ENCODE measurements around the gene DSCAML1.

The DSCAML1 gene

GRCh38 chr11:117662671-117663269 is 134.2 kb downstream of the DSCAML1 start:
- no peak for DNase-seq

GRCh38 chr11:117662255-117662654 is 134.8 kb downstream of the DSCAML1 start:
- no peak for DNase-seq

GRCh38 chr11:117658809-117659208 is 138.2 kb downstream of the DSCAML1 start:
- no peak for DNase-seq

GRCh38 chr11:117657794-117658193 is 139.2 kb downstream of the DSCAML1 start:
- DNase-seq = no peak

DNA sequence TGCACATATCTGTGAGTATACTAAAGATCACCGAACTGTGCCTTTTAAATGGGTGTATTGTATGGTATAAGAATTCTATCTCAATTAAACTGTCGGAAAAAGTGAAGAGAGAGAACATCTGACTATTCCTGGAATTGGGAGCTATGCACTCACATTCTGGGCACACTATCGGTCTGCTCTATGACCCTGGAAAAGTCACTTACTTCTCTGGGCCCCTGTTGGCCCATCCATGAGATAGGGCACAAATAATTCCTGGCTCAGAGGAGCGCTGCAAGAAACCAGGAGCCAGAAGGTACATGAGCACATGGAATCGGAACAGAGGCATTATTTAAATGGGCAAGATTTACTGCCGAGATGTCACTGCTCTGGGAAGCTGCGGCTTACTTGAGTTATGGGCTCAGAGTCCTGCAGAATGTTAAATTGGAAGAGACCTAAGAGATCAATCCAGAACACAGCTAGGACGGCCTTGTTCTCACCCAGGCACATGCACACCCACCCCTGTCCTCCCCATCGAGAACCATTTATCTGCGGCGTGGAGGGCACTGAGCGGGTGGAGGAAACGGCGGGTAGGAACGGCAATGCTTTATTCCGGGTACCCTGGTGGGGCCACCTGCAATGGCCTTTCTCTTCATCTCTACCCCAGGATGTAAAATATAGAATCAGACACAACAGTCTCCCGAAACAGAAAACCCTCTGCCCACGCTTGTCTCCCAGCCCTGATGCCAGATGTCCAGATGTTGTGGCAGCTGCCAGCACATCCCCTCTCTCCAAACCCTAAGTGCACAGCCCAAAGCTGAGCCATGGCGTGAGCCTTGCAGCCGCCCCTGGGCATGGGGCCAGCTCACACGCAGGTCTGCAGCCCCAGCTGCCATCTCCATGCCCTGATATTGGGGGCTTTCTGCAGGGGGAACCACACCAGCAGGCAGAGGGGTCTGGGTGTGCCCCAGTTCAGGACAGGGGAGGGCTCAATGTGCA is 142.4 kb downstream of the DSCAML1 start:
- DNase-seq = no peak

GRCh38 chr11:117652521-117652920 is 144.5 kb downstream of the DSCAML1 start:
- no peak for DNase-seq

DNA sequence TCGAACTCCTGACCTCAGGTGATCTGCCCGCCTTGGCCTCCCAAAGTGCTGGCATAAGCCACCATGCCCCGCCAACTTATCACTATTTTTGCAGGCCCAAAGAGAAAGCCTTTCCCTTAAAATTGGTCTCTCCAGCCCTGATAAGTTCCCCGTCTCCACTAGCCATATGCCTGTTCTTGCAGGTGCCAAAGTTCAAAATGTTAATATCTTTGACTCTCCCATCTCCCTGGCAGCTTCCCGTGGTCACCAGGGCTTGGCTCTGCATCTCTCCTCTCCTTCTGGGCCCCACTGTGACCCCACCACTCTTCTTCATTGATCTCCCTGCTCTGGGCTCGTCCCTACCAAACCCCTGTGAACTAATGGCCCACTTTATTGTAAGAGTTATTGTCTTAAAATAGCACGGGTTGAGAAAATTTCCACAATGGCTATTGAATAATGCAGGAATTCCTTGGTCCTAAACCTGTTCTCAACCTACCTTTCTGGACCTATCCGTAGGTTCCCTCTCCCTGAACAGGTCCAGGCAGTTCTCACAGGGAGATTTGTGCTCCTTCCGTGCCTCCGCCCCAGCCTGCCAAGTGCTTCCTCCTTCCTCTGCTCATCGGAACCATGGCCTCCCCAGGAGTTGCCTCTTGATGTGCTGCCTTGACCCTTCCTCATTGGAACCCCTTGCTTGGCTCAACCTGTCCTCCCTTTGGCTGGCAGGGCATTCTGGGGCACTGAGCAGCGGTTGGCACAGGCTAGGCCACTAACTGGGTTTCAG is 147.5 kb downstream of the DSCAML1 start:
- DNase-seq = no peak

- DNase-seq = no peak
Measured at GRCh38 chr11:117647872-117648271, 149.1 kb downstream of the DSCAML1 start.

GRCh38 chr11:117647207-117647606 is 149.8 kb downstream of the DSCAML1 start:
- DNase-seq = no peak

DNA sequence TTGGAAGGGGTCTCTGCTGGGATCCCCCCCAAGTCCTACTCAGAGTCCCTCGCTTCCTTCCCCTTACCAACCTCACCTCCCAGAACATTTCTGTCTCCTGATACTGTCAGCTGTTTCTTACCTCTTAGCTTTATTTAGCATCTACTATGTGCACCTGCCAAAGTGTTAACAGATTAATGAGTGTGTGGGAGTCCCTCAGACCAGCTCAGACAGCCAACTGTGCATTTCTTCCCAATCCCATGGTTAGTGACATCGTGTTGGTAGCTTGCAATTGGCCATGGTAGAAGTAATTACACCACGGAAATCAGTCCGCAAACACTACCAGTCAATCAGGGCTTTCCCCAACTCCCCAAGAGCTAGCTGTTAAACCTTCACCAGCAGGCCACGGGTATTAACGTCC is 150.6 kb downstream of the DSCAML1 start:
- DNase-seq = no peak

DNA sequence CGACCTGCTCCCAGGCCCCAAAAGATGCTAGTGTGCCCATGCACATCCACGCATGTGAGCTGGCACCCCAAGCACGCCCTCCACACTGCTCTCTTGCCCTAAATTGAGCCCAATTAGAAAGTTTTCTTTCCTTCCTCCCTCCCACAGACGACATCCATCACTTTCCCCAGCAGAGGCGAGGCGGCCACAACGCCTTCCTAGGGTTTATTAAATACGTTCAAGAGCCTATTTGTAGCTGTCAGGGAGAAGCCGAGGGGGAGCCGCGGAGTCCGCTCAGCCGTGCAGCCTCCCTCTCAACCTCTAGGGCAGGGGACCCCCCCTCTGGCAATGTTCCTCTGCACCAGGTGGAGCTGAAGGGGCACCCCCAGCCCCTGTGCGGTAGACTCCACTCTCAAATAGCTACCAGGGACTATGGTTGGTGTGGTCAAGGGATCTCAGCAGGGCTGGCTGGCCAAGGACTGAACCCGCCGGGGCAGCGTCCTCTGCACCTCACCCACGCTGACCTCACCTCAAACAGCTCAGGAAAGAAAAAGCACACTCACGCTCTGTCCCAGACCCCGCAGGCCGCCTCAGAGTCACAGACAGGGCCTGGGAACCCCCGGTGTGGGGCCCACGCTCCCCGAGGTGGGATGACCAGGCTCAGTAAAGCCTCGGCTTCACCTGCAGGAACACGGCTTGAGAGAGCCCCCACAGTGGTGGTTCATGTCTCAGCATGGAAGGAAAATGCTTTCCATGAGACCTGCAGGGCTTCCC is 152.4 kb downstream of the DSCAML1 start:
- DNase-seq = no peak

DNA sequence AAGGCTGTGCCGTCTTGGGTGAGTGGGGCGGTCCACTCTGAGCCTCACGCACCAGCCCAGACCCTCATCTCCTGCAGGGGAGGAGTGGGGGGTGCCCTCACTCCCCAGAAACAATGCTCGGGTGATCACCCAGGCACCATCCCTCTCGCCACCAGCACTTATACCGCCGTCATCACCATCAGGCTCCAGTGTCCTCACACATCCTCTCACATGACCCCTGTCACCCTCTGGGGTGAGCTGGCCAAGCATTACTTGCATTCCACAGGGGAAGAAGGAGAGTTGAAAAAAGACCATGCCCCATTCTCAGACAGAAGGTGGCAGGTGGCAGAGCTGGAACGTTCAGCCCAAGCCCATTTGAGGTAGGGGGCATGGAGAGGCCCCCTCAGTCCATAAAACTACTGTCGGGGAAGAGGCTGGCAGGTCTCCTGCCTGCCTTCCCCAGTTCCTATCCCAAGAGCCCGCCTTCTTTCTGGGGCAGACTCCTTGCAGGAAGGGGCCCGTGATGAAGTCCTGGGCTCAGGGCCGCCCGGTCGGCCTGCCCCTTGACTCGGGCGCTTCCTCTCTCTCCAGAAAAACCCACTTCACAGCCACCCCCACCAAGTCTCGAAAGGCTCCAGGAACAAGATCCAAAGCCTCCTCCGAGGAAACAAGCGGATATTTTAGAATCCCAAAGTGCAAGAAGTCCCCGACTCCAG is 153.3 kb downstream of the DSCAML1 start:
- DNase-seq = no peak

- no peak for DNase-seq
Measured at GRCh38 chr11:117642835-117643234, 154.2 kb downstream of the DSCAML1 start.

- DNase-seq = no peak
Measured at GRCh38 chr11:117642396-117642795, 154.6 kb downstream of the DSCAML1 start.

- DNase-seq = no peak
Measured at GRCh38 chr11:117641008-117641915, 155.8 kb downstream of the DSCAML1 start.

- DNase-seq = no peak
Measured at GRCh38 chr11:117640041-117640440, 157.0 kb downstream of the DSCAML1 start.

DNA sequence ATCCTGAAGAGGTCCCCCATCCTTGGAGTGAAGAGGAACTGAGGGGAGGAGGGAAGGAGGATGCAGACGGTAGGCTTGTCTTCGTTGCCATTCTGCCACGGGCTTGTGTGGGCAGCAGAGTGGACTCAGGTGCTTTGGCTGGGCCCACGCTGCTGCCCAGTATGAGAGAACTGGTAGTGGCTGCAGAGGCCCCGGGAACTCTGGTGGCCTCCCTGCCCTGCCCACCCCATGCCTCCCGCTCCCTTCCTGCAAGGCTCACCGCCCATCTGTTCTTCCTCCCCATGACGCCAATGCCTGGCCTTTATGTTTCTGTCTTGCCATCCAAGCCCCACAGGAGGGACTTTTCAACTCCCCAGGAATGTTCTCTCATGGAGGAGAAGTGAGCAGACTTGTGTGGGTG is 157.4 kb downstream of the DSCAML1 start:
- DNase-seq = no peak

- no peak for DNase-seq
Measured at GRCh38 chr11:117638911-117639543, 158.0 kb downstream of the DSCAML1 start.

DNA sequence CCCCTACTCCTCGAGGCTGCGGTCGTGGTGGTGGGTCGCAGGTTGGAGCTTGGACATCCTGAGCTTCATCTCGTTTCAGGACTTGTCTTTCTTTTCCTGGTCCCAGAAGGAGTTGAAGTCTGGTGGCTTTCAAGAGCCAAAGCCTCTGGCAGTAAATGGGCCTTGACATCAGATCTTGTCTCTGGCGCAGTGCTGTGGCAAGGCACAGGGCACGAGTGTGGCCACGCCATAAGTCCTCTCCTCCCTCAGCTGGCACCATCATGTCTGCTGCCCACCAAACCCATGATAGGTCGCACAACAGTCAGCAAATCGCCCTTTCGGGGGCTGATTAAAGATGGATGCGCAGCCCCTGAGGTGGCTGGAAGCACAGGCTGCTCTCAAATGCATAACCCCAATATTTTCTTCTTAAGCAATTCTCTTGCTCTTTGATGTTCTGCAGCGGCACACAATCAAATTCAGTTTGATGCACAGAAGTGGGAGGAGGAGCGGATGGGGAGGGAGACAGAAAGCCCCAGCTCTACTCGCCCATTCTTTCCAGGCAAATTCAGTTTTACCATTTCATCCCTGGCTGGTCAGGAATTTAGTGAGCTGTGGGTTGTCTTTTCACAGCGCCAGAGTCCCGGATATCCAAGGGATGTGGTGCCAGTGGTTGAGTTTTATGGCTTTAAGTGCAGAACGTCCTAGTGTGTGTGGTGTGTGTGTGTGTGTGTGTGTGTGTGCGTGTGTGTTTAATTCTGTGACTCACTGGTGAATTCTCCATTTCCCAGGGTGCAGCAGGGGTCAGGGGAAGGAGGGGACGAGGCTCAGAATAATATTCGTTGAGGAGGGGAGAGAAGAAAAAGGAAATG is 162.0 kb downstream of the DSCAML1 start:
- no peak for DNase-seq

Measured in activated CD4-positive, alpha-beta T cell treated with anti-CD3 and anti-CD28 coated beads for 48 hours (primary cell).